SW480 (cell line): ENCODE results near the gene KIAA1328.

ENCODE experiments used
- DNase-seq: peaks from one replicate; pipeline ENCODE4 v3.0.0-alpha.2; 2016; ENCODE audit warnings: low spot score

KIAA1328 gene

GRCh38 chr18:37218022-37218590 is 389.2 kb downstream of the KIAA1328 start:
- DNase-seq: no peak

- no peak for DNase-seq
These were observed 390.3 kb downstream of the KIAA1328 start for GRCh38 chr18:37219257-37219656.

GRCh38 chr18:37222354-37222998 is 393.5 kb downstream of the KIAA1328 start:
- no peak for DNase-seq

- peak; percentile 5 for DNase-seq
These were observed 394.1 kb downstream of the KIAA1328 start for GRCh38 chr18:37222999-37223378.

GRCh38 chr18:37225279-37225678 is 396.4 kb downstream of the KIAA1328 start:
- no peak for DNase-seq

GRCh38 chr18:37230768-37231167 is 401.8 kb downstream of the KIAA1328 start:
- no peak for DNase-seq

GRCh38 chr18:37231251-37231650 is 402.3 kb downstream of the KIAA1328 start:
- DNase-seq: no peak

- DNase-seq: no peak
These were observed 406.7 kb downstream of the KIAA1328 start for GRCh38 chr18:37235583-37235982.

- no peak for DNase-seq
These were observed 409.6 kb downstream of the KIAA1328 start for GRCh38 chr18:37238282-37239108.

- no peak for DNase-seq
These were observed 413.2 kb downstream of the KIAA1328 start for GRCh38 chr18:37242091-37242490.

- no peak for DNase-seq
These were observed 414.1 kb downstream of the KIAA1328 start for GRCh38 chr18:37242826-37243560.

GRCh38 chr18:37243741-37244140 is 414.8 kb downstream of the KIAA1328 start:
- no peak for DNase-seq

- DNase-seq: no peak
These were observed 415.7 kb downstream of the KIAA1328 start for GRCh38 chr18:37244618-37245017.

- DNase-seq: no peak
These were observed 417.9 kb downstream of the KIAA1328 start for GRCh38 chr18:37246779-37247340.

- DNase-seq: no peak
These were observed 418.7 kb downstream of the KIAA1328 start for GRCh38 chr18:37247497-37248161.

- DNase-seq: no peak
These were observed 419.4 kb downstream of the KIAA1328 start for GRCh38 chr18:37248281-37248680.

GRCh38 chr18:37249171-37249886 is 420.4 kb downstream of the KIAA1328 start:
- DNase-seq: no peak

- DNase-seq: peak; percentile 0
These were observed 421.1 kb downstream of the KIAA1328 start for GRCh38 chr18:37249895-37250618.

- DNase-seq: no peak
These were observed 422.8 kb downstream of the KIAA1328 start for GRCh38 chr18:37251679-37252078.

GRCh38 chr18:37252342-37252741 is 423.4 kb downstream of the KIAA1328 start:
- DNase-seq: no peak
